Stimulated activated naive B cell treated with anti-CD40 and anti-IgM and Interleukin-4, amounts not matched to agents 10 μg/mL and 1 μg/mL and 100 μg/mL, for 72 hours (primary cell): ENCODE measurements around the gene DMAC2.
"Not testable (repeated sequence)": the region's sequence is repeated elsewhere in the genome, so short reads cannot be mapped to it uniquely, and the experiment has no call there.

Experiments
- ATAC-seq, 2 donors: fragments of 150-1000 bp; cut with Tn5 transposase; replicated peaks; 2 replicates each; pipeline ENCODE4 v1.10.0; 2021; ENCODE audit warnings: moderate library complexity in 1 of 2
- DNase-seq: peaks from one replicate; pipeline ENCODE4 v3.0.0; 2021
- H3K27ac Mint-ChIP-seq: one replicate; pipeline ENCODE4 v1.8.0; 2022; ENCODE audit warnings: mild to moderate bottlenecking, mixed read lengths
- H3K27me3 Mint-ChIP-seq, 2 donors: one replicate each; pipeline ENCODE4 v1.8.0; 2022; ENCODE audit warnings: mixed read lengths in 2 of 2
- H3K36me3 Mint-ChIP-seq, 2 donors: one replicate each; pipeline ENCODE4 v1.8.0; 2022; ENCODE audit warnings: mixed read lengths in 2 of 2, mild to moderate bottlenecking in 1 of 2
- H3K4me1 Mint-ChIP-seq, 2 donors: one replicate each; pipeline ENCODE4 v1.8.0; 2022; ENCODE audit warnings: mixed read lengths in 2 of 2, mild to moderate bottlenecking in 1 of 2
- H3K4me3 Mint-ChIP-seq, 2 donors: one replicate each; pipeline ENCODE4 v1.8.0; 2022; ENCODE audit warnings: mild to moderate bottlenecking in 2 of 2, mixed read lengths in 2 of 2, moderate library complexity in 1 of 2
- H3K9me3 Mint-ChIP-seq, 2 donors: one replicate each; pipeline ENCODE4 v1.8.0; 2022; ENCODE audit warnings: mixed read lengths in 2 of 2, mild to moderate bottlenecking in 1 of 2

DMAC2 gene

GRCh38 chr19:41384351-41384750, 55.4 kb downstream of the DMAC2 start:
- ATAC-seq, result peak in 1 of 2 donors; percentile 29
- no peak overlapping the region for H3K27ac Mint-ChIP-seq

GRCh38 chr19:41381536-41381935, 58.2 kb downstream of the DMAC2 start:
- not testable (repeated sequence) for H3K9me3 Mint-ChIP-seq, H3K27me3 Mint-ChIP-seq, H3K27ac Mint-ChIP-seq, DNase-seq, H3K4me3 Mint-ChIP-seq, ATAC-seq
- peaks cover 19 to 22% of the 10 kb centered on the region in 2 donors for H3K4me1 Mint-ChIP-seq
- peaks cover 21 to 24% of the 10 kb centered on the region in 2 donors for H3K36me3 Mint-ChIP-seq

More at GRCh38 chr19:41384351-41384750, 55.4 kb downstream of the DMAC2 start:
- peaks cover 26 to 31% of the 10 kb centered on the region in 2 donors for H3K36me3 Mint-ChIP-seq
- no peaks in the 10 kb centered on the region for H3K27me3 Mint-ChIP-seq
- no peak overlapping the region for H3K4me3 Mint-ChIP-seq
- no peak for DNase-seq
- peaks cover 0 to 3% of the 10 kb centered on the region in 2 donors for H3K4me1 Mint-ChIP-seq
- no peaks in the 10 kb centered on the region for H3K9me3 Mint-ChIP-seq
